ENCODE results near the gene C4A. TPM values are rescaled to one million over a fixed set of nuclear protein-coding genes. Genes with fewer than 3 reads are reported as not detected.

C4A gene
- total and polyA plus RNA-seq, 2 of the 4 experiments (the other 2 are of a cell fraction) = 0.90 to 3.8 TPM

DNA sequence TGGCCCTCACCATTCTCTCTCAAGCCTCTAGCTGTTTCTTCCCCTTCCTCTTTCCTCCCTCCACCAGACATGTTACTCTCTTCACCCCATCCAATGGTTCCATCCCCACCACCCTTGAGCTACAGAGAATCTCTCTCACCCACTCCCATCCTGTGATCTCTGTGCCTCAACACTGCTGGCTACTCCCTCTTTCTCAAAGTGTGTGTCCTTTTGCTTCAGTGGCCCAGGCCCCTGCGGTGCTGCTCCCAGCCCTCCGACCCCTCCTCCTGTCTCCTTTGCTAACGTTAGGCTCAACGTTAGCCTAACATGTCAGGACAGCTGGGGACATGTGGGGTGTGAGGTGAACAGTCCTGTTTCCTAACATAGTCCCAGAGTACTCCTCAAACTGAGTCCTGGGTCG is 29.0 kb upstream of the C4A start:
- BruUV-seq (replicated peaks) = no TSS peak
- H2AK5ac ChIP-seq (ENCODE audit: low read depth, low read length) = peak overlapping the region; percentile 20; the same call in 1 of the 2 replicates
- H2BK15ac ChIP-seq (ENCODE audit: low read depth, low read length) = no peak overlapping the region
- H3K23ac ChIP-seq (ENCODE audit: low read depth, low read length) = no peak overlapping the region
- in situ Hi-C loops (cut with MboI; ENCODE audit: low sequenced_read_pairs) = no loop called here
- H3K9ac ChIP-seq (ENCODE audit: low read depth, low read length) = no peak overlapping the region
- H3K14ac ChIP-seq (replicated peaks; ENCODE audit: low read depth, low read length) = no peak overlapping the region
- no peak for DNase-seq
- H3K4me3 ChIP-seq (ENCODE audit: insufficient read depth, low read depth, low read length) = no peak overlapping the region
- no peak overlapping the region for H3K18ac ChIP-seq (ENCODE audit: low read depth, low read length)
- no peak overlapping the region for H3K4me2 ChIP-seq (ENCODE audit: low read depth, low read length)
- intact Hi-C loops (cut with micrococcal nuclease) = loop anchor here (1.0 to 5.0 kb wide), 5 partner anchors 51 to 406 kb away; partner anchors contain the start of genes ATP6V1G2, EHMT2, NFKBIL1 and ZBTB12
- no peak overlapping the region for H4K8ac ChIP-seq (ENCODE audit: low read depth in 2 of 2, low read length in 2 of 2)
- no peak overlapping the region for H2BK20ac ChIP-seq (ENCODE audit: low read depth, low read length)
- peak overlapping the region; percentile 12; the same call in 1 of the 2 replicates for H3K27ac ChIP-seq (ENCODE audit: insufficient read depth, low read length)
- no peaks in the 10 kb centered on the region for H3K27me3 ChIP-seq (ENCODE audit: control insufficient read depth, insufficient read depth, low read length)
- H2BK5ac ChIP-seq (ENCODE audit: low read depth, low read length, poor library complexity, severe bottlenecking) = no peak overlapping the region
- H3K56ac ChIP-seq (ENCODE audit: extremely low read depth, insufficient read depth, low read length) = no peak overlapping the region
- H3K4ac ChIP-seq (ENCODE audit: low read depth, low read length) = no peak overlapping the region
- dilution Hi-C loops (cut with HindIII; ENCODE audit: low sequenced_read_pairs, unreplicated experiment) = no loop called here
- H2BK120ac ChIP-seq (ENCODE audit: low read depth, low read length) = no peak overlapping the region
- peaks cover 44% of the 10 kb centered on the region for H3K36me3 ChIP-seq (ENCODE audit: control insufficient read depth, insufficient read depth, low read length)
- H4K91ac ChIP-seq (ENCODE audit: insufficient read depth, low read depth, low read length) = no peak overlapping the region
- no CpG with 5 or more reads among the region's 5 CpGs for WGBS, 2 experiments (ENCODE audit: extremely low coverage in 2 of 2, insufficient read length in 1 of 2)
- ChIA-PET CTCF (interaction anchor here (0.7 to 2.4 kb wide), 7 partner anchors 13 to 272 kb away, joined by 3 to 10 read pairs (median 4); no protein-coding TSS in a partner anchor), POLR2A (ENCODE audit: unreplicated experiment) (interaction anchor here (1.0 to 1.3 kb wide), 2 partner anchors 19 to 55 kb away, joined by 3 read pairs; partner anchors contain the start of genes DXO and EHMT2)
- no peaks in the 10 kb centered on the region for H3K9me3 ChIP-seq (ENCODE audit: control insufficient read depth, insufficient read depth, low read length)
- ATAC-seq (ENCODE audit: low read depth) = no peak
- H2AFZ ChIP-seq (replicated peaks; ENCODE audit: low read length, poor library complexity) = no peak overlapping the region
- peak overlapping the region; percentile 44 for H2AK9ac ChIP-seq (replicated peaks; ENCODE audit: low read depth, low read length, poor library complexity)
- peaks cover 9% of the 10 kb centered on the region; the same call in 1 of the 2 replicates for H3K9me1 ChIP-seq (ENCODE audit: insufficient read depth, low read length)
- TF ChIP-seq RAD21 (IDR thresholded peaks at IDR 0.05; ENCODE audit: low read length) (no peak), NFE2L2 (IDR thresholded peaks at IDR 0.05; ENCODE audit: low read depth, low read length) (no peak), FOS (IDR thresholded peaks at IDR 0.05; ENCODE audit: low read depth, low read length) (no peak), MAZ (IDR thresholded peaks at IDR 0.05; ENCODE audit: borderline replicate concordance, low read depth, low read length) (no peak), CTCF (conservative IDR thresholded peaks at IDR 0.05; ENCODE audit: low read depth, low read length) (no peak), MAFK (IDR thresholded peaks at IDR 0.05; ENCODE audit: low read depth, low read length) (no peak), ELK1 (IDR thresholded peaks at IDR 0.05; ENCODE audit: borderline replicate concordance, low read depth, low read length) (no peak), CEBPB (IDR thresholded peaks at IDR 0.05; ENCODE audit: low read depth, low read length) (no peak), SMC3 (IDR thresholded peaks at IDR 0.05; ENCODE audit: low read depth, low read length) (no peak), POLR2A (IDR thresholded peaks at IDR 0.05; ENCODE audit: low read depth, low read length) (no peak), RCOR1 (IDR thresholded peaks at IDR 0.05; ENCODE audit: insufficient replicate concordance, low read length) (no peak), RFX5 (IDR thresholded peaks at IDR 0.05; ENCODE audit: low read depth, low read length) (no peak), MXI1 (IDR thresholded peaks at IDR 0.05; ENCODE audit: borderline replicate concordance, low read depth, low read length) (no peak), CHD1 (IDR thresholded peaks at IDR 0.05; ENCODE audit: low read depth, low read length) (no peak), BHLHE40 (IDR thresholded peaks at IDR 0.05; ENCODE audit: low read depth, low read length) (no peak)
- TF ChIP-seq, protein P1, sequence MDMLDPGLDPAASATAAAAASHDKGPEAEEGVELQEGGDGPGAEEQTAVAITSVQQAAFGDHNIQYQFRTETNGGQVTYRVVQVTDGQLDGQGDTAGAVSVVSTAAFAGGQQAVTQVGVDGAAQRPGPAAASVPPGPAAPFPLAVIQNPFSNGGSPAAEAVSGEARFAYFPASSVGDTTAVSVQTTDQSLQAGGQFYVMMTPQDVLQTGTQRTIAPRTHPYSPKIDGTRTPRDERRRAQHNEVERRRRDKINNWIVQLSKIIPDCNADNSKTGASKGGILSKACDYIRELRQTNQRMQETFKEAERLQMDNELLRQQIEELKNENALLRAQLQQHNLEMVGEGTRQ (IDR thresholded peaks at IDR 0.05; ENCODE audit: low read depth, low read length) = no peak
- peaks cover 12 to 13% of the 10 kb centered on the region in 2 experiments for H3K79me1 ChIP-seq (ENCODE audit: low read depth in 1 of 2, low read length in 2 of 2)
- H4K20me1 ChIP-seq (ENCODE audit: insufficient read depth, low read length) = 0 out of 2 replicates have a peak, but pooled peaks cover 5% of the 10 kb centered on the region
- H4K5ac ChIP-seq (ENCODE audit: low read depth, low read length) = no peak overlapping the region
- H3K4me1 ChIP-seq (ENCODE audit: control insufficient read depth, insufficient read depth, low read length) = peaks cover 6% of the 10 kb centered on the region
